Ascending aorta (tissue), 2 donors: ENCODE results near the gene SIX5. TPM values are rescaled to one million over a fixed set of nuclear protein-coding genes. Genes with fewer than 3 reads are reported as not detected.
A peak's percentile ranks its signal among the peaks of the same experiment; 100 is the strongest.
"Not testable (repeated sequence)": the region's sequence is repeated elsewhere in the genome, so short reads cannot be mapped to it uniquely, and the experiment has no call there.

ENCODE experiments used
- DNase-seq, 2 donors: peaks; one replicate each; pipeline ENCODE4 v3.0.0-alpha.2; 2019; ENCODE audit warnings: low spot score in 2 of 2
- H3K27ac ChIP-seq, 2 donors: fragments of 200-600 bp; sonication (generic); one replicate each; pipeline ENCODE4 v1.5.1; 2016 to 2017; ENCODE audit warnings: mild to moderate bottlenecking in 1 of 2
- H3K27me3 ChIP-seq: fragments of 200-600 bp; sonication (generic); one replicate; pipeline ENCODE4 v1.5.1; 2017
- H3K36me3 ChIP-seq, 2 donors: fragments of 200-600 bp; sonication (generic); one replicate each; pipeline ENCODE4 v1.5.1; 2016
- H3K4me1 ChIP-seq, 2 donors: fragments of 200-600 bp; sonication (generic); one replicate each; pipeline ENCODE4 v1.5.1; 2016 to 2017; ENCODE audit warnings: mild to moderate bottlenecking in 1 of 2
- H3K4me3 ChIP-seq, 2 donors: fragments of 200-600 bp; sonication (generic); one replicate each; pipeline ENCODE4 v1.5.1; 2016 to 2017; ENCODE audit warnings: mild to moderate bottlenecking in 1 of 2
- H3K9me3 ChIP-seq, 2 donors: fragments of 200-600 bp; sonication (generic); one replicate each; pipeline ENCODE4 v1.5.1; 2016
- intact Hi-C: fragments of 100-400 bp; cut with DNase I; formaldehyde crosslinking; loops from one replicate; pipeline ENCODE4 v1.15.1; 2023
- total RNA-seq: library from RNA; depleted of rRNA; stranded (reverse); fragments of >200 nt; gene quantifications from one replicate; pipeline ENCODE4 v1.1.0, GENCODE V29; 2016
- TF ChIP-seq, protein P1 (sequence below), 3 experiments: fragments of 200-600 bp in 2 of 3; fragments of 450-650 bp in 1 of 3; sonication (generic) in 2 of 3; IDR thresholded peaks; one replicate each; pipeline ENCODE4 v1.5.1; 2016 to 2019; ENCODE audit warnings: antibody characterized with exemption in 3 of 3, mild to moderate bottlenecking in 1 of 3, moderate library complexity in 1 of 3

Gene SIX5
- total RNA-seq, 1 donor from 2014 or later: 39.2 TPM

DNA sequence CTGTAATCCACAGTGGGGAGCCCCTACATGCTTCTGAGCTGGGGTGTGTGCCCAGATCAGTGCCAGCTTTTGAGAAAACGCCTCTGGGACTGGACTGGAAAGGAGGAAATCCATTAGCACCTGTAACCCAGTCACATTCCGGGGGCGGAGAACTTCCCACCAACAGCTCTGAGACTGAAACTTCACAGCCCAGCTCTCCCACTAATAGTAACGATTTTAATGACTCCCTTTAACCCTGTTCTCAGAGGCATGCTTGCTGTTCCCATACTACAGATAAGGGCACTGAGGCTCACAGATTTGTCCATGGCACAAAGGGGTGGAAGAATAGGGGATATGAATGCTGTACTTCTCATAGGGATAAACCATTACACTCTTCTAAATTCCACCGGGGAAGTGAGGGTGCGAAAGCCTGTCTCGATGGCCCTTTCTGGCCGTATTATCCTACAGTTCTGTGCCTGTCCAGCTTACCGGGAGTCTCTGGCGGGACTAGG is 39.2 kb downstream of the SIX5 start:
- H3K27me3 ChIP-seq: no peaks in the 10 kb centered on the region
- H3K36me3 ChIP-seq: no peaks in the 10 kb centered on the region
- TF ChIP-seq, protein P1, sequence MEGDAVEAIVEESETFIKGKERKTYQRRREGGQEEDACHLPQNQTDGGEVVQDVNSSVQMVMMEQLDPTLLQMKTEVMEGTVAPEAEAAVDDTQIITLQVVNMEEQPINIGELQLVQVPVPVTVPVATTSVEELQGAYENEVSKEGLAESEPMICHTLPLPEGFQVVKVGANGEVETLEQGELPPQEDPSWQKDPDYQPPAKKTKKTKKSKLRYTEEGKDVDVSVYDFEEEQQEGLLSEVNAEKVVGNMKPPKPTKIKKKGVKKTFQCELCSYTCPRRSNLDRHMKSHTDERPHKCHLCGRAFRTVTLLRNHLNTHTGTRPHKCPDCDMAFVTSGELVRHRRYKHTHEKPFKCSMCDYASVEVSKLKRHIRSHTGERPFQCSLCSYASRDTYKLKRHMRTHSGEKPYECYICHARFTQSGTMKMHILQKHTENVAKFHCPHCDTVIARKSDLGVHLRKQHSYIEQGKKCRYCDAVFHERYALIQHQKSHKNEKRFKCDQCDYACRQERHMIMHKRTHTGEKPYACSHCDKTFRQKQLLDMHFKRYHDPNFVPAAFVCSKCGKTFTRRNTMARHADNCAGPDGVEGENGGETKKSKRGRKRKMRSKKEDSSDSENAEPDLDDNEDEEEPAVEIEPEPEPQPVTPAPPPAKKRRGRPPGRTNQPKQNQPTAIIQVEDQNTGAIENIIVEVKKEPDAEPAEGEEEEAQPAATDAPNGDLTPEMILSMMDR (IDR thresholded peaks at IDR 0.05): no peak
- no peak overlapping the region for H3K27ac ChIP-seq
- H3K9me3 ChIP-seq: no peaks in the 10 kb centered on the region
- H3K4me3 ChIP-seq: peak overlapping the region; percentile 88 to 89
- no peak for DNase-seq
- intact Hi-C loops: loop anchor here (1.0 to 2.0 kb wide), 4 partner anchors 13 to 133 kb away; partner anchors contain the start of gene SYMPK
- H3K4me1 ChIP-seq: peaks cover 0 to 10% of the 10 kb centered on the region in 2 donors

DNA sequence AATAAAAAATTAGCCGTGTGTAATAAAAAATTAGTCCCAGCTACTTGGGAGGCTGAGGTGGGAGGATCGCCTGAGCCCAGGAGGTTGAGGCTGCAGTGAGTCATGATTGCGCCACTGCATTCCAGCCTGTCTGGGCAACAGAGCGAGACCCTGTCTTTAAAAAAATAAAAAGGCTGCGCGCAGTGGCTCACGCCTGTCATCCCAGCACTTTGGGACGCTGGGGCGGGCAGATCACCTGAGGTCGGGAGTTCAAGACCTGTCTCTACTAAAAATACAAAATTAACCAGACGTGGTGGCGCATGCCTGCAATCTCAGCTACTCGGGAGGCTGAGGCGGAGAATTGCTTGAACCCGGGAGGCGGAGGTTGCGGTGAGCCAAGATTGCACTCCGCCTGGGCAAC is 40.4 kb downstream of the SIX5 start:
- intact Hi-C loops, H3K27ac ChIP-seq, H3K4me1 ChIP-seq, H3K27me3 ChIP-seq, H3K9me3 ChIP-seq, H3K36me3 ChIP-seq, DNase-seq: not testable (repeated sequence)
- H3K4me3 ChIP-seq: peak overlapping the region in 1 of 2 donors; percentile 89

DNA sequence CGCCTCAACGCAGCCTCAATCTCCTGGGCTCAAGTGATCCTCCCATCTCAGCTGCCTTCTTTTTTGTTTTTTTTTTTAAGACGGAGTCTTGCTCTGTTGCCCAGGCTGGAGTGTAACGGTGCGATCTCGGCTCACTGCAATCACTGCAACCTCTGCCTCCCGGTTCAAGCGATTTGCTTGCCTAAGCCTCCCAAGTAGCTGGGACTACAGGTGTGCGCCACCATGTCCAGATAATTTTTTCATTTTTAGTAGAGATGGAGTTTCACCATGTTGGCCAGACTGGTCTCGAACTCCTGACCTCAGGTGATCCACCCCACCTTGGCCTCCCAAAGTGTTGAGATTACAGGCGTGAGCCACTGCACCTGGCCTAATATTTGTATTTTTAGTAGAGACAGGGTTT is 49.0 kb downstream of the SIX5 start:
- H3K4me3 ChIP-seq, H3K36me3 ChIP-seq, intact Hi-C loops, H3K9me3 ChIP-seq, H3K27me3 ChIP-seq, DNase-seq, H3K27ac ChIP-seq: not testable (repeated sequence)
- peaks cover 0 to 11% of the 10 kb centered on the region in 2 donors for H3K4me1 ChIP-seq

DNA sequence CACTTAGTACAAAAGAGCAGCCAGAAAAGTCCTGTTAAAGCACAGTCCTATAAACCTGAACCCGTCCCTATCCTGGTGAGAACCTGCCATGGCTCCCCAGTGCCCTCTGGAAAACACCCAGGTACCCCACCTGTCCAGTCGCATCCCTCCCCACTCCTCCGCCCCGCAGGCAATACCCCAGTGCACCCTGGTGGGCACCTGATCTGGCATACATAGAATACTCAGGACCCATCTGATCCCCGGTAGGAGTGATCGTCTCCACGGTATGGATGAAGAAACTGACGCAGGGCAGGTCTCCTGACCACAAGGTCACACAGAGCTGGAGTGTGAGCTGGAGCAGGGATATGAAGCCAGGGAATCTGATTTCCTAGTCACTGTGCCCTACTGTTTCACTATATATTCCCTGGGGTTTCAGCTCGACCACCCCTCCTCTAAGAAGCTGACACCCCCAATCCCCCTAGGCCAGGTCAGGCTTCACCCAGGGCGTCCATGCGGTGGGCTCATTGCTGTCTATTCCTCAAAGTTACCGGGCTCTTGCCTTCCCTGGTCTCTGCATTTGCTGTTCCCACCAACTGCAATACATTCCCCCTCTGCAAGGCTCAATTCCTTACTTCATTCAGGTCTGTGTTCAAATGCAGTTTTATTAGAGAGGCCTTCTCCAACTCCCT is 50.9 kb downstream of the SIX5 start:
- no peaks in the 10 kb centered on the region for H3K9me3 ChIP-seq
- DNase-seq: no peak
- peak overlapping the region; percentile 75 to 92 for H3K27ac ChIP-seq
- intact Hi-C loops: loop anchor here (1.0 kb wide), 3 partner anchors 12 to 51 kb away; partner anchors contain the start of genes FBXO46, QPCTL and SIX5
- H3K4me3 ChIP-seq: peak overlapping the region; percentile 68 to 75
- H3K4me1 ChIP-seq: peaks cover 0 to 11% of the 10 kb centered on the region in 2 donors
- TF ChIP-seq, protein P1 (IDR thresholded peaks at IDR 0.05): no peak
- H3K36me3 ChIP-seq: peaks cover 0 to 6% of the 10 kb centered on the region in 2 donors
- H3K27me3 ChIP-seq: no peaks in the 10 kb centered on the region

DNA sequence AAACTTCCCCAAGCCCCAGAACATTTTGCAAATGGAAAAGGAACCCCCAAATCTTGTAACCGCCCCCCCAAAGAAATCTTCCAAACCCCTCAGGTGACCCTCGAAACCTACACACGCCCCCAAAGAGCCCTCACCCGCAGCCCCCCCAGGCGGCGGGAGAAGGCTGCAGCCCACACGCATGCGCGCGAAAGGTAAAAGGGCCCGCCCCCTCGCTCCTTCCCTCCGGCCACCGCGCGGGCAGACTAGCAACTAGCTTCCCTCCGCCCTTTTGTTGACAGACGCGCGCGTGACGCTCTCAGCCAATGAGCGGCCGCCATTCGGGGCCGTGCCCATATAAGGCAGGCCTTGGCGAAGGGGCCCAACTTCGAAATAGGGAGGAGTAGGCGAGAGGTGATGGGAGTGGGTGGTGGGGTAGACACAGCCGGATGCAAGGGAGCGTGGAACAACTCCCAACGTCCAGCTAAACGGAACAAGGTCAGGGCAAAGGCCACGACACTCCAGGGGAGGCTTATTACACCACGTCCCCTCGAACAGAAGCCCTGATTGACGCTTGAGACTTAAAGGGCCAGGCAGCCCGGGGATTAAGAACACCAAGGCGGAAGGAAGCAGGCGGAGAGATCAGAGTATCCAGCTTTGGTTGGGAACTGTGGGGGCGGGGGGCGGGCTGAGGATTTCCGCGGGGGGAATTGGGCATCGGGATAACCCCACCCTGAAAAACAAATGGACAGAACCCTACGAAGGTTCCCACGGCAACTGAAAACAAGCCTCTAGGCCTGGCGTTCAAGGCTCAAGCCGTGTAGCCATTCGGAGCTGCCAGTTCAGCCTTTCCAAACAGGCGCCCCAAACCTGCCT is 51.7 kb downstream of the SIX5 start:
- peak; percentile 97 to 99 for DNase-seq
- TF ChIP-seq, protein P1 (IDR thresholded peaks at IDR 0.05): peak in 2 of 3 experiments; percentile 24 to 38
- peak overlapping the region; percentile 68 to 75 for H3K4me3 ChIP-seq

DNA sequence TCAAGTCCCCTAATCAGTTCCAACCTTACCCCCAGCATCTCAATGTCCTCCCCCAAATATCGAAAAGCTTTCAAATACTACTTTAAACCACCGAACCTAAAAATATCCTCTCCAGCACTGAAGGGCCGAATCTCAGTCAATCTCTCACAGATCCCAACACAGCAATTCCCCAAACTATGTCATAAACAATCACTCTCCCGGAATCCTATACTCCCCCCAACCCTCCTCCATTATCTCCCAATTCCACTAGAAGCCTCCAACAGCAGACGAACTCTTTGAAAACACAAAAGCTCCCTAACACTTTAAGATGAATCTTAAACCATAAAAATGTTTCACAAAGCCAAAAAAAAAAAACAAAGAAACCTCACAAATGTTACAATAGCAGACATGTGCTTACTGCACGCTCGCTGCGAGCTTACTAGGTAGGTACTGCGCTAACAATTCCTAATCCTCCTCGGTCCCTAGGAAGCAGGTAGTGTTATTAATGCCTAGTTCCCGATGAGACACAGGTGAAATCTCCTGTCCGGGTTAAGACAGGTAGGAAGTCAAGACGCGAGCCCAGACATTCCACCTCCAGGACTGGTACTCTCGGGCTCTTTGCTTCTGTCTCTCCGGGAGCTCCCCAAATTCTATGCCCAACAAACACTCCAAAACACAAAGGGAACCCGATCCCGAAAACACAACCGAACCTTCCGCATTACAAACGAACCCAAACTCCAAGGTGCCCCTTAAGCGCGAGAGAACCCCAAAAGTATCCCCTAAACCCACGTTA is 52.5 kb downstream of the SIX5 start:
- Histone ChIP-seq H3K27me3 (no peaks in the 10 kb centered on the region), H3K27ac (peak overlapping the region; percentile 56 to 61), H3K4me3 (peak overlapping the region; percentile 58 to 75), H3K4me1 (peaks cover 0 to 11% of the 10 kb centered on the region in 2 donors), H3K9me3 (no peaks in the 10 kb centered on the region), H3K36me3 (peaks cover 16 to 17% of the 10 kb centered on the region in 2 donors)
- DNase-seq: no peak
- TF ChIP-seq, protein P1 (IDR thresholded peaks at IDR 0.05): no peak
- intact Hi-C loops: loop anchor here (1.0 kb wide), 3 partner anchors 14 to 53 kb away; partner anchors contain the start of genes FBXO46, QPCTL and SIX5

More for the DNA sequence above, 51.7 kb downstream of the SIX5 start:
- H3K27me3 ChIP-seq: no peaks in the 10 kb centered on the region
- no peaks in the 10 kb centered on the region for H3K9me3 ChIP-seq
- H3K36me3 ChIP-seq: peaks cover 8 to 9% of the 10 kb centered on the region in 2 donors
- peaks cover 0 to 11% of the 10 kb centered on the region in 2 donors for H3K4me1 ChIP-seq
- H3K27ac ChIP-seq: peak overlapping the region; percentile 75 to 92
- intact Hi-C loops: loop anchor here (1.0 kb wide), 3 partner anchors 13 to 52 kb away; partner anchors contain the start of genes FBXO46, QPCTL and SIX5
